Stimulated activated CD4-positive, alpha-beta T cell treated with anti-CD3 and anti-CD28 coated beads, Interleukin-4, amount 100 ng/mL, for 4 hours (primary cell): ENCODE measurements around the gene ATP13A4.

Source experiments
- DNase-seq, 2 experiments: peaks; one replicate each; pipeline ENCODE4 v3.0.0-alpha.2; 2020

Gene ATP13A4

DNA sequence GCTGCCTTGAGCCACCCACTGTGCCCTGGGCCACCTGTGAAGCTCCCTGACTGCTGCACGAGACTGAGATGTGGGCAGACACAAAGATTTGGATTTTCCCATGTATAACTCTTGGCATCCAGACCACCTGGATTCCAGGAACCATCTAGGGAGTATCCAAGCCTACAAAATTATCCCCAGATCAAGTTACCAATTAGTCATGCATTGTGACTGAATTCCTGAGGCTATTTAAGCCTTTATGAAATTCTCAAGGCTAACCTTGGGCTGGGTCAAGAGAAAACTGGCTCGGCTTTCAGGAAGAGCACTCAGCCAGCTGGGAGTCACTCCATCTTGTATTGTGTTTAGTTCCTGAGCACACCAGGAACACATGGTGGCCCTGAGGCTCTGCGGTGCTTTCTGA lies 162.8 kb downstream of the ATP13A4 start:
- DNase-seq: no peak

GRCh38 chr3:193389335-193389734 lies 165.4 kb downstream of the ATP13A4 start:
- no peak for DNase-seq

- DNase-seq: no peak
These were observed 166.3 kb downstream of the ATP13A4 start for GRCh38 chr3:193388361-193388760.

GRCh38 chr3:193387596-193387995 lies 167.1 kb downstream of the ATP13A4 start:
- DNase-seq: no peak

GRCh38 chr3:193378706-193379105 lies 176.0 kb downstream of the ATP13A4 start, which contains the start of gene ATP13A5:
Gene ATP13A5, minus strand, starts transcription at chr3:193378753. Its CDS starts 28 bp downstream, at chr3:193378725.
- DNase-seq: no peak

GRCh38 chr3:193377591-193377990 lies 177.1 kb downstream of the ATP13A4 start:
- DNase-seq: no peak

GRCh38 chr3:193375614-193376013 lies 179.1 kb downstream of the ATP13A4 start:
- no peak for DNase-seq

DNA sequence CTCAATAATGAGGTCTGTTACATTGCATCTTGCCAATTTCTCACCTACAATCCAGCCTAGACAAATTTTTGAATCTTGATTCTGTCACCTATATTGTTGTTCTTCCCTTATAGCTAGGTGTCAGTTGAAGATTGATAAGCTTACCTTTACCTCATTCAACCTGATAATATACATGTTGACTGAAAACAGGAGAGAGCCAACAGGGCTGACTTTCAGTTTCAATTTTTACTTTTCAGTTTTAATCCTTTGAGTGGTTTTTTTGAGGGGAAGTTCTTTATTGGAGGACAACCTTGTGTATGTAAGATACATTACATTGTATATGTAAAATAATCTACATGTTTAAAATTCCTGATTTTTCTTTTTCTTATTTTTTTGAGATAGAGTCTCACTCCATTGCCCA lies 181.9 kb downstream of the ATP13A4 start:
- no peak for DNase-seq

GRCh38 chr3:193367868-193368267 lies 186.8 kb downstream of the ATP13A4 start:
- no peak for DNase-seq

DNA sequence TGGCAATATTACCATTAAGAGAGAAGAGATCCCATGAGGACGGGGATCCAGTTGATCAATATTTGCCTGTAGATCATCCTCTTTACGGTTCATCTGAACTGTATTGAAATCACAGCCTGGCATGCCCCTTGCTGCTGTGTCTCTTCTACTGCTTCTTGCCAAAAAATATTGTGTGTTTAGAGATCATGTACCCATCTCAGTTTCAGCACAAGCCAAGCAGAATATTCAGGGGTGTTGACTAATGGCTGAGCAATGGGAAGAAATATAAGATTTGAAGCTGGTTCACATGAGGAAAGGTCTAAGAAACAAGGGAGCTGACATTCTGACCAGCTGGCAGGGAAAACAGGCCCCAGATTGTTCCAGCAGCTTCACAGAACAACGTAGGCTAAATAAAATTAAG lies 197.4 kb downstream of the ATP13A4 start:
- no peak for DNase-seq

DNA sequence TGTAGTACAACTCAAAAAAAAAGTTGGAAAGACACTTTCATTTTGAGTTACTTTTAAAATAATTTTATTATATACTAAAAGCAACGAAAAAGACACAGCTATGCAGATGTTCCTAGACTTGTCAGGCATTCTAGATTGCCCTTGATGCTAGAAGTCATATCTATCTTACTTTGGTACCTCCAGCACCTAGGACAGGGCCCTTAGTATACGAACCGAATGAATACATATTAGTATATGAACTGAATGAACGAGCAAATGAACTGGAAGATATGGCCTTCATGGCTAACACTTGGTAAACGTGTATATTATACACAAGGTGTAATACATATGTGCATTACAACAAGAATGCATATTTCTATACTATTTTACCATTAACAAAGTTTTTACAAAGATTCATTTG lies 200.3 kb downstream of the ATP13A4 start:
- no peak for DNase-seq
